Measurements from ENCODE around the gene MSH4.
"Not testable (repeated sequence)": the region's sequence is repeated elsewhere in the genome, so short reads cannot be mapped to it uniquely, and the experiment has no call there.

Gene MSH4

GRCh38 chr1:75811211-75811981 is 14.7 kb downstream of the MSH4 start:
- H3K27ac ChIP-seq: no peak overlapping the region
- no peaks in the 10 kb centered on the region for H3K36me3 ChIP-seq (ENCODE audit: control insufficient read depth, insufficient read depth, low read length)
- no peak overlapping the region for H3K4me2 ChIP-seq (ENCODE audit: low read length)
- no peak for TF ChIP-seq CTCF (IDR thresholded peaks at IDR 0.05)
- no peaks in the 10 kb centered on the region for H3K4me1 ChIP-seq
- H3K79me2 ChIP-seq: no peaks in the 10 kb centered on the region
- no peak overlapping the region for H3K4me3 ChIP-seq (ENCODE audit: low read depth, low read length)
- H2AFZ ChIP-seq: no peak overlapping the region
- H3K9ac ChIP-seq: no peak overlapping the region
- no peaks in the 10 kb centered on the region for H3K9me3 ChIP-seq (ENCODE audit: control insufficient read depth, low read length)
- H3K27me3 ChIP-seq (ENCODE audit: control insufficient read depth, insufficient read depth, low read length): no peaks in the 10 kb centered on the region

GRCh38 chr1:75812065-75812464 is 15.4 kb downstream of the MSH4 start:
- Histone ChIP-seq H2AFZ (no peak overlapping the region), H3K9me3 (ENCODE audit: control insufficient read depth, low read length) (no peaks in the 10 kb centered on the region), H3K4me3 (ENCODE audit: low read depth, low read length) (no peak overlapping the region), H3K9ac (no peak overlapping the region), H3K27me3 (ENCODE audit: control insufficient read depth, insufficient read depth, low read length) (no peaks in the 10 kb centered on the region), H3K4me2 (ENCODE audit: low read length) (no peak overlapping the region), H3K79me2 (no peaks in the 10 kb centered on the region), H3K4me1 (no peaks in the 10 kb centered on the region), H3K36me3 (ENCODE audit: control insufficient read depth, insufficient read depth, low read length) (no peaks in the 10 kb centered on the region), H3K27ac (no peak overlapping the region)
- TF ChIP-seq CTCF (IDR thresholded peaks at IDR 0.05): no peak

GRCh38 chr1:75823596-75823995 is 26.9 kb downstream of the MSH4 start:
- H3K4me1 ChIP-seq; H3K9ac ChIP-seq; H2AFZ ChIP-seq; H3K4me3 ChIP-seq (ENCODE audit: low read depth, low read length); H3K27me3 ChIP-seq (ENCODE audit: control insufficient read depth, insufficient read depth, low read length); H3K79me2 ChIP-seq; H3K36me3 ChIP-seq (ENCODE audit: control insufficient read depth, insufficient read depth, low read length); H3K9me3 ChIP-seq (ENCODE audit: control insufficient read depth, low read length); H3K27ac ChIP-seq; H3K4me2 ChIP-seq (ENCODE audit: low read length): not testable (repeated sequence)

DNA sequence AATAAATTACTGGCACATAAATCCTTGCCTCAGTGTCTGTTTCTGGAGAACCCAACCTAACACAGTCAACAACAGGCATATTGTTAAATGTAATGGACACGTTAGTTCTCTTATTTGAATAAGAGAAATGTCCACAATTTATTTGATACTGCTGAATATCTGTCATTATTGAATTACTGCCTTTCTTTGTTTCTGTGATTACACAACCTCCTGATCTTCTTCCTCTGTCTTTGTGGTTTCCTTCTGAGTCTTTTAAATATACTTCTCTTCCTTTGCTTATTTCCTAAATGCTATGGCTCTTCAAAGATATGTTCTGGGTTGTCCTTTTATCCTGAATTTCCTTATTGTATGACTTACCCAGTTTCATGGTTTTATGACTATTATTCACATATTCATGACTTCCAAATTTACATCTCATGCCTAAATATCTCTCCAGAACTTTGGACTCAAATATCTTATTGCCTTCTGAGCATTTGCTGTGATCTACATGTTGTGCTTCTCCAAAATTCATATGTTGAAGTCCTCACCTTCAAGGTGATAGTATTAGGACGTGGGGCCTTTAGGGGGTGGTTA is 39.9 kb downstream of the MSH4 start:
- Histone ChIP-seq H2AFZ (no peak overlapping the region), H3K4me3 (ENCODE audit: low read depth, low read length) (no peak overlapping the region), H3K27me3 (ENCODE audit: control insufficient read depth, insufficient read depth, low read length) (no peaks in the 10 kb centered on the region), H3K4me2 (ENCODE audit: low read length) (no peak overlapping the region), H3K9ac (no peak overlapping the region), H3K27ac (no peak overlapping the region), H3K79me2 (no peaks in the 10 kb centered on the region), H3K36me3 (ENCODE audit: control insufficient read depth, insufficient read depth, low read length) (no peaks in the 10 kb centered on the region), H3K9me3 (ENCODE audit: control insufficient read depth, low read length) (no peaks in the 10 kb centered on the region), H3K4me1 (no peaks in the 10 kb centered on the region)
- no peak for TF ChIP-seq CTCF (IDR thresholded peaks at IDR 0.05)

GRCh38 chr1:75838079-75838478 is 41.4 kb downstream of the MSH4 start:
- Histone ChIP-seq H3K79me2 (no peaks in the 10 kb centered on the region), H3K36me3 (ENCODE audit: control insufficient read depth, insufficient read depth, low read length) (no peaks in the 10 kb centered on the region), H3K27ac (no peak overlapping the region), H3K4me2 (ENCODE audit: low read length) (no peak overlapping the region), H3K9ac (no peak overlapping the region), H2AFZ (no peak overlapping the region), H3K4me3 (ENCODE audit: low read depth, low read length) (no peak overlapping the region), H3K27me3 (ENCODE audit: control insufficient read depth, insufficient read depth, low read length) (no peaks in the 10 kb centered on the region), H3K4me1 (no peaks in the 10 kb centered on the region), H3K9me3 (ENCODE audit: control insufficient read depth, low read length) (no peaks in the 10 kb centered on the region)
- no peak for TF ChIP-seq CTCF (IDR thresholded peaks at IDR 0.05)
